PC-3 (cell line): ENCODE data around the gene BAIAP2L2. TPM values are rescaled to one million over a fixed set of nuclear protein-coding genes. Genes with fewer than 3 reads are reported as not detected.
A peak's percentile ranks its signal among the peaks of the same experiment; 100 is the strongest.

ENCODE experiments used
- ATAC-seq: fragments of 200-7000 bp; cut with Tn5 transposase; 2 replicates; pipeline ENCODE4 v1.9.1; 2020; ENCODE audit warnings: mild to moderate bottlenecking, moderate library complexity
- BruUV-seq: library from RNA; stranded (reverse); fragments of 400-500 nt; replicated peaks from 2 replicates; lab custom pipeline; 2021; lab: Mats Ljungman, UMichigan
- CTCF ChIA-PET: fragments of 300-600 bp; sonication (Branson Sonifier 250); formaldehyde crosslinking; loops from one replicate; lab custom pipeline; 2022; ENCODE audit warnings: antibody characterized with exemption; lab: Charles Lee
- POLR2A ChIA-PET: fragments of 300-600 bp; sonication (Branson Sonifier 250); formaldehyde crosslinking; loops from one replicate; lab custom pipeline; 2022; ENCODE audit warnings: antibody characterized with exemption; ENCODE audit not compliant: unreplicated experiment; lab: Charles Lee
- DNase-seq: peaks from one replicate; pipeline ENCODE4 v3.0.0-alpha.2; 2015
- H2AFZ ChIP-seq: fragments of 300-600 bp; sonication (generic); 2 replicates; pipeline ENCODE4 v1.6.0; 2016; ENCODE audit warnings: antibody characterized with exemption, low read length
- H3F3A ChIP-seq: fragments of 300-600 bp; sonication (generic); one replicate; pipeline ENCODE4 v1.6.0; 2017; ENCODE audit warnings: antibody characterized with exemption, low read length, control low read depth, mild to moderate bottlenecking; ENCODE audit not compliant: unreplicated experiment
- H3K27ac ChIP-seq: fragments of 300-600 bp; sonication (generic); 2 replicates; pipeline ENCODE4 v1.5.1; 2016; ENCODE audit warnings: mild to moderate bottlenecking, low read length
- H3K27me3 ChIP-seq: fragments of 300-600 bp; sonication (generic); 2 replicates; pipeline ENCODE4 v1.6.1; 2016; ENCODE audit warnings: low read length, mixed read lengths
- H3K36me3 ChIP-seq: fragments of 300-600 bp; sonication (generic); 2 replicates; pipeline ENCODE4 v1.6.1; 2016; ENCODE audit warnings: low read depth, mixed run types, low read length, mixed read lengths
- H3K4me1 ChIP-seq: fragments of 300-600 bp; sonication (generic); 2 replicates; pipeline ENCODE4 v1.5.1; 2016; ENCODE audit warnings: low read length; ENCODE audit not compliant: insufficient read depth
- H3K4me2 ChIP-seq: fragments of 300-600 bp; sonication (generic); 2 replicates; pipeline ENCODE4 v1.6.0; 2016; ENCODE audit warnings: low read length
- H3K4me3 ChIP-seq: fragments of 300-600 bp; sonication (generic); 2 replicates; pipeline ENCODE4 v1.5.1; 2016; ENCODE audit warnings: mild to moderate bottlenecking, low read length, mixed read lengths
- H3K79me2 ChIP-seq: fragments of 300-600 bp; sonication (generic); 2 replicates; pipeline ENCODE4 v1.6.1; 2017; ENCODE audit warnings: low read length, mixed read lengths
- H3K9ac ChIP-seq: fragments of 300-600 bp; sonication (generic); 2 replicates; pipeline ENCODE4 v1.6.0; 2016; ENCODE audit warnings: mild to moderate bottlenecking, low read length
- H3K9me2 ChIP-seq: fragments of 300-600 bp; sonication (generic); replicated peaks from 2 replicates; pipeline ENCODE4 v1.6.1; 2016; ENCODE audit warnings: mixed run types, low read length, mixed read lengths
- H3K9me3 ChIP-seq: fragments of 300-600 bp; sonication (generic); 2 replicates; pipeline ENCODE4 v1.6.1; 2016; ENCODE audit warnings: low read length, mixed read lengths
- H4K20me1 ChIP-seq: fragments of 300-600 bp; sonication (generic); 2 replicates; pipeline ENCODE4 v1.6.1; 2016; ENCODE audit warnings: low read length, mixed read lengths
- CTCF ChIP-seq: fragments of 300-600 bp; sonication (generic); conservative IDR thresholded peaks from 2 replicates; pipeline ENCODE4 v1.5.1; 2017; ENCODE audit warnings: antibody characterized with exemption, low read depth, mild to moderate bottlenecking, low read length
- EZH2 ChIP-seq: fragments of 300-600 bp; sonication (generic); IDR thresholded peaks from one replicate; pipeline ENCODE4 v1.6.1; 2017; ENCODE audit warnings: antibody characterized with exemption, mild to moderate bottlenecking, low read length; ENCODE audit not compliant: unreplicated experiment
- EZH2phosphoT487 ChIP-seq: fragments of 300-600 bp; sonication (generic); IDR thresholded peaks from 2 replicates; pipeline ENCODE4 v1.6.1; 2018; ENCODE audit warnings: mild to moderate bottlenecking, antibody characterized with exemption, low read length, borderline replicate concordance
- intact Hi-C: fragments of 100-400 bp; cut with micrococcal nuclease; formaldehyde crosslinking; loops from 2 replicates; pipeline ENCODE4 v1.9.0; 2023
- total RNA-seq: library from RNA; depleted of rRNA; stranded (reverse); fragments of >200 nt; gene quantifications from 2 replicates; pipeline ENCODE4 v1.2.3, GENCODE V29; 2014

BAIAP2L2 gene
- total RNA-seq, 1 experiment from 2014 or later, result 0.80 TPM

- no peaks in the 10 kb centered on the region for H3K4me1 ChIP-seq
- no peak overlapping the region for H3K9ac ChIP-seq
- BruUV-seq, result no TSS peak
- H3K79me2 ChIP-seq, result no peaks in the 10 kb centered on the region
- no peak for TF ChIP-seq EZH2phosphoT487
- TF ChIP-seq EZH2, result no peak
- TF ChIP-seq CTCF, result no peak
- no peak overlapping the region for H2AFZ ChIP-seq
- H3K27me3 ChIP-seq, result no peaks in the 10 kb centered on the region
- intact Hi-C loops, result no loop called here
- no peak for ATAC-seq
- CTCF ChIA-PET, result no interaction called here
- peak overlapping the region; percentile 59; the same call in 1 of the 2 replicates for H3K4me2 ChIP-seq
- no peaks in the 10 kb centered on the region for H4K20me1 ChIP-seq
- POLR2A ChIA-PET, result no interaction called here
- no peaks in the 10 kb centered on the region for H3K9me2 ChIP-seq
- no peak overlapping the region for H3K27ac ChIP-seq
- H3K36me3 ChIP-seq, result no peaks in the 10 kb centered on the region
- no peaks in the 10 kb centered on the region for H3F3A ChIP-seq
- no peak overlapping the region for H3K4me3 ChIP-seq
- no peaks in the 10 kb centered on the region for H3K9me3 ChIP-seq
- no peak for DNase-seq
Measured at GRCh38 chr22:38081941-38082828, 28.3 kb downstream of the BAIAP2L2 start.

GRCh38 chr22:38081636-38081940 lies 28.9 kb downstream of the BAIAP2L2 start:
- POLR2A ChIA-PET, result no interaction called here
- no peak overlapping the region for H3K9ac ChIP-seq
- H3K4me3 ChIP-seq, result no peak overlapping the region
- H3K4me2 ChIP-seq, result peak overlapping the region; percentile 59
- H3K9me2 ChIP-seq, result no peaks in the 10 kb centered on the region
- intact Hi-C loops, result no loop called here
- H2AFZ ChIP-seq, result no peak overlapping the region
- H3F3A ChIP-seq, result no peaks in the 10 kb centered on the region
- H3K27ac ChIP-seq, result no peak overlapping the region
- no peaks in the 10 kb centered on the region for H3K4me1 ChIP-seq
- no peaks in the 10 kb centered on the region for H3K79me2 ChIP-seq
- no peaks in the 10 kb centered on the region for H3K36me3 ChIP-seq
- no TSS peak for BruUV-seq
- TF ChIP-seq EZH2phosphoT487 (no peak), CTCF (no peak), EZH2 (no peak)
- no peaks in the 10 kb centered on the region for H3K9me3 ChIP-seq
- no peaks in the 10 kb centered on the region for H3K27me3 ChIP-seq
- H4K20me1 ChIP-seq, result no peaks in the 10 kb centered on the region
- CTCF ChIA-PET, result no interaction called here
- DNase-seq (no peak), ATAC-seq (no peak)

- intact Hi-C loops, result no loop called here
- TF ChIP-seq CTCF, result no peak
- TF ChIP-seq EZH2phosphoT487, result no peak
- TF ChIP-seq EZH2, result no peak
- ChIA-PET CTCF (no interaction called here), POLR2A (no interaction called here)
- H3K27me3 ChIP-seq, result no peaks in the 10 kb centered on the region
- H3K36me3 ChIP-seq, result no peaks in the 10 kb centered on the region
- H3K9ac ChIP-seq, result no peak overlapping the region
- H3K4me2 ChIP-seq, result peak overlapping the region; percentile 59
- no peaks in the 10 kb centered on the region for H4K20me1 ChIP-seq
- DNase-seq (peak; percentile 35), ATAC-seq (peak; percentile 63)
- no TSS peak for BruUV-seq
- H3K79me2 ChIP-seq, result no peaks in the 10 kb centered on the region
- H3K27ac ChIP-seq, result no peak overlapping the region
- H2AFZ ChIP-seq, result no peak overlapping the region
- no peak overlapping the region for H3K4me3 ChIP-seq
- H3F3A ChIP-seq, result no peaks in the 10 kb centered on the region
- no peaks in the 10 kb centered on the region for H3K4me1 ChIP-seq
- H3K9me3 ChIP-seq, result no peaks in the 10 kb centered on the region
- no peaks in the 10 kb centered on the region for H3K9me2 ChIP-seq
Measured at GRCh38 chr22:38080850-38081635, 29.4 kb downstream of the BAIAP2L2 start.
